A549 (cell line): ENCODE measurements around the gene MRPL36. TPM values are rescaled to one million over a fixed set of nuclear protein-coding genes. Genes with fewer than 3 reads are reported as not detected.

Experiments used
- ATAC-seq, 2 experiments: fragments of 200-7000 bp in 1 of 2; fragments of >200 bp in 1 of 2; cut with Nextera tagmentation in 1 of 2; cut with Tn5 transposase in 1 of 2; 3 replicates each; pipeline versions ENCODE4 v1.8.0 to v1.9.1; 2018 to 2020; ENCODE audit warnings: mild to moderate bottlenecking in 1 of 2, moderate library complexity in 1 of 2
- CTCF ChIA-PET: fragments of 300-600 bp; sonication (Branson Sonifier 250); formaldehyde crosslinking; extraction: SDS; loops from one replicate; lab custom pipeline; 2021; ENCODE audit warnings: antibody characterized with exemption, inconsistent platforms; lab: Yijun Ruan, JAX
- POLR2A ChIA-PET: fragments of 350-600 bp; formaldehyde crosslinking; extraction: SDS; loops from one replicate; lab custom pipeline; 2021; ENCODE audit warnings: antibody characterized with exemption, inconsistent platforms; lab: Yijun Ruan, JAX
- DNase-seq, 2 experiments: peaks; one replicate each; pipeline versions ENCODE4 v3.0.0 to v3.0.0-alpha.2; 2011 to 2016; ENCODE audit warnings: low read depth in 1 of 2, low spot score in 1 of 2
- FAIRE-seq: peaks from 2 replicates; lab custom pipeline; 2011; peaks lifted over from hg19 to GRCh38; lab: Jason Lieb, UNC
- H3K27ac ChIP-seq, 2 experiments: fragments of >200 bp; sonication (Bioruptor Twin); formaldehyde crosslinking; 3 replicates each; pipeline ENCODE4 v1.5.1; 2016 to 2017
- H3K4me1 ChIP-seq: fragments of >200 bp; sonication (Bioruptor Twin); formaldehyde crosslinking; 3 replicates; pipeline ENCODE4 v1.6.1; 2016
- H3K4me2 ChIP-seq: fragments of >200 bp; sonication (Bioruptor Twin); formaldehyde crosslinking; 3 replicates; pipeline ENCODE4 v1.6.1; 2016
- H3K4me3 ChIP-seq: fragments of >200 bp; sonication (Bioruptor Twin); formaldehyde crosslinking; 3 replicates; pipeline ENCODE4 v1.5.1; 2016
- H3K9me3 ChIP-seq: fragments of >200 bp; sonication (Bioruptor Twin); formaldehyde crosslinking; 3 replicates; pipeline ENCODE4 v1.6.1; 2016
- BHLHE40 ChIP-seq: IDR thresholded peaks from 2 replicates; pipeline ENCODE4 v1.6.1; 2012; ENCODE audit warnings: low read depth, low read length, inconsistent platforms
- CHD2 ChIP-seq: fragments of 150-350 bp; IDR thresholded peaks from 2 replicates; pipeline ENCODE4 v1.6.1; 2014; ENCODE audit warnings: low read length; ENCODE audit not compliant: partially characterized antibody
- CHD4 ChIP-seq: fragments of 200-600 bp; sonication (generic); IDR thresholded peaks from 2 replicates; pipeline ENCODE4 v1.6.1; 2016; ENCODE audit warnings: antibody characterized with exemption, mild to moderate bottlenecking, borderline replicate concordance
- EHF ChIP-seq: fragments of 250-450 bp; sonication (Bioruptor Pico); IDR thresholded peaks from 2 replicates; pipeline ENCODE4 v1.5.0; 2020; ENCODE audit warnings: mild to moderate bottlenecking
- EHMT2 ChIP-seq: fragments of 200-600 bp; sonication (generic); IDR thresholded peaks from 2 replicates; pipeline ENCODE4 v1.6.1; 2016; ENCODE audit warnings: antibody characterized with exemption, low read depth, mild to moderate bottlenecking, moderate library complexity
- EP300 ChIP-seq, 2 experiments: fragments of >200 bp; sonication (Bioruptor Twin); formaldehyde crosslinking; IDR thresholded peaks; 2 replicates in 1 of 2; 3 replicates in 1 of 2; pipeline ENCODE4 v1.6.1; 2016 to 2017
- FOSB ChIP-seq: fragments of 250-450 bp; sonication (Bioruptor Pico); IDR thresholded peaks from 2 replicates; pipeline ENCODE4 v1.5.0; 2020; ENCODE audit warnings: mild to moderate bottlenecking, moderate library complexity
- FOXS1 ChIP-seq: fragments of 250-450 bp; sonication (Bioruptor Pico); IDR thresholded peaks from 2 replicates; pipeline ENCODE4 v1.5.0; 2020; ENCODE audit warnings: mild to moderate bottlenecking, moderate library complexity
- HDAC2 ChIP-seq: fragments of 200-600 bp; sonication (generic); IDR thresholded peaks from 2 replicates; pipeline ENCODE4 v1.6.1; 2016
- HEYL ChIP-seq: fragments of 250-450 bp; sonication (Bioruptor Pico); IDR thresholded peaks from 2 replicates; pipeline ENCODE4 v1.8.0; 2021; ENCODE audit warnings: mild to moderate bottlenecking, moderate library complexity
- HOXA7 ChIP-seq: fragments of 250-450 bp; sonication (Bioruptor Pico); IDR thresholded peaks from 2 replicates; pipeline ENCODE4 v1.5.0; 2020; ENCODE audit warnings: mild to moderate bottlenecking, moderate library complexity
- MYC ChIP-seq: IDR thresholded peaks from 2 replicates; pipeline ENCODE4 v1.6.1; 2012; ENCODE audit warnings: mild to moderate bottlenecking, inconsistent platforms, low read length, improper control_type of control experiment, borderline replicate concordance
- NPAS2 ChIP-seq: fragments of 250-450 bp; sonication (Bioruptor Pico); IDR thresholded peaks from 2 replicates; pipeline ENCODE4 v1.8.0; 2022; ENCODE audit warnings: mild to moderate bottlenecking, moderate library complexity, borderline replicate concordance
- RARB ChIP-seq: fragments of 250-450 bp; sonication (Bioruptor Pico); IDR thresholded peaks from 2 replicates; pipeline ENCODE4 v1.8.0; 2021; ENCODE audit warnings: mild to moderate bottlenecking, moderate library complexity
- RCOR1 ChIP-seq: fragments of 150-350 bp; IDR thresholded peaks from 2 replicates; pipeline ENCODE4 v1.6.1; 2014; ENCODE audit warnings: antibody characterized with exemption, low read length, low read depth
- RFX5 ChIP-seq: fragments of 450-650 bp; IDR thresholded peaks from 2 replicates; pipeline ENCODE4 v1.7.1; 2014; ENCODE audit warnings: antibody characterized with exemption, mild to moderate bottlenecking, moderate library complexity
- RNF2 ChIP-seq: fragments of 200-600 bp; sonication (generic); IDR thresholded peaks from 2 replicates; pipeline ENCODE4 v1.6.1; 2016; ENCODE audit warnings: low read depth, mild to moderate bottlenecking, antibody characterized with exemption, moderate library complexity, borderline replicate concordance
- USF2 ChIP-seq: fragments of 450-650 bp; IDR thresholded peaks from 2 replicates; pipeline ENCODE4 v1.6.1; 2014; ENCODE audit warnings: antibody characterized with exemption
- ZC3H11A ChIP-seq: fragments of 450-650 bp; IDR thresholded peaks from 2 replicates; pipeline ENCODE4 v1.6.1; 2014; ENCODE audit warnings: antibody characterized with exemption, mild to moderate bottlenecking
- ZNF302 ChIP-seq: fragments of 250-450 bp; sonication (Bioruptor Pico); IDR thresholded peaks from 2 replicates; pipeline ENCODE4 v1.9.0; 2021; ENCODE audit warnings: inconsistent platforms, mild to moderate bottlenecking, moderate library complexity
- ZSCAN20 ChIP-seq: fragments of 250-450 bp; sonication (Bioruptor Pico); IDR thresholded peaks from 2 replicates; pipeline ENCODE4 v1.8.0; 2022; ENCODE audit warnings: mild to moderate bottlenecking, moderate library complexity
- WGBS: methylation state at CpG from one replicate; pipeline ENCODE4 v1.1.6; 2017; ENCODE audit errors: missing lambda C conversion rate; 5-methylcytosine and 5-hydroxymethylcytosine counted together
- polyA plus RNA-seq, 4 experiments: library from polyadenylated mRNA; depleted of rRNA in 3 of 4; stranded (reverse); fragments of >200 nt; fragmentation: RNase III in 1 of 4; extraction: RNeasy Plus Mini Kit Qiagen cat#74134 plus additional on column Dnase treatment in 1 of 4; gene quantifications; 2 replicates in 3 of 4; 3 replicates in 1 of 4; pipeline ENCODE4 v1.2.3, GENCODE V29; 2011 to 2017
- TF ChIP-seq, protein P1 (sequence below): fragments of 250-450 bp; sonication (Bioruptor Pico); IDR thresholded peaks from 2 replicates; pipeline ENCODE4 v1.5.0; 2021; ENCODE audit warnings: mild to moderate bottlenecking, moderate library complexity, borderline replicate concordance
- TF ChIP-seq, protein P2 (sequence below): fragments of 250-450 bp; sonication (Bioruptor Pico); IDR thresholded peaks from 2 replicates; pipeline ENCODE4 v1.5.0; 2020; ENCODE audit warnings: low read depth, mild to moderate bottlenecking, moderate library complexity
- TF ChIP-seq, protein P3 (sequence below): fragments of >200 bp; sonication (Bioruptor Twin); formaldehyde crosslinking; IDR thresholded peaks from 3 replicates; pipeline ENCODE4 v1.6.1; 2016

Gene MRPL36
- polyA plus RNA-seq, 2 of the 4 experiments (the other 2 are of a cell fraction): 114 to 127 TPM

- Histone ChIP-seq H3K9me3 (no peaks in the 10 kb centered on the region), H3K27ac (no peak overlapping the region), H3K4me3 (no peak overlapping the region), H3K4me2 (no peak overlapping the region), H3K4me1 (no peaks in the 10 kb centered on the region)
- DNase-seq: no peak
- no peak for FAIRE-seq
- ChIA-PET CTCF (interaction anchor here (1.1 kb wide), 1 partner anchor 15 kb away, joined by 3 read pairs; no protein-coding TSS in a partner anchor), POLR2A (no interaction called here)
- TF ChIP-seq HDAC2 (no peak), RNF2 (no peak), CHD2 (no peak), EP300 (IDR thresholded peaks at IDR 0.05) (no peak), RARB (CRISPR knock-in tag) (no peak), MYC (no peak), BHLHE40 (no peak), CHD4 (no peak)
- TF ChIP-seq, protein P1, sequence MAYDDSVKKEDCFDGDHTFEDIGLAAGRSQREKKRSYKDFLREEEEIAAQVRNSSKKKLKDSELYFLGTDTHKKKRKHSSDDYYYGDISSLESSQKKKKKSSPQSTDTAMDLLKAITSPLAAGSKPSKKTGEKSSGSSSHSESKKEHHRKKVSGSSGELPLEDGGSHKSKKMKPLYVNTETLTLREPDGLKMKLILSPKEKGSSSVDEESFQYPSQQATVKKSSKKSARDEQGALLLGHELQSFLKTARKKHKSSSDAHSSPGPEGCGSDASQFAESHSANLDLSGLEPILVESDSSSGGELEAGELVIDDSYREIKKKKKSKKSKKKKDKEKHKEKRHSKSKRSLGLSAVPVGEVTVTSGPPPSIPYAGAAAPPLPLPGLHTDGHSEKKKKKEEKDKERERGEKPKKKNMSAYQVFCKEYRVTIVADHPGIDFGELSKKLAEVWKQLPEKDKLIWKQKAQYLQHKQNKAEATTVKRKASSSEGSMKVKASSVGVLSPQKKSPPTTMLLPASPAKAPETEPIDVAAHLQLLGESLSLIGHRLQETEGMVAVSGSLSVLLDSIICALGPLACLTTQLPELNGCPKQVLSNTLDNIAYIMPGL (CRISPR knock-in tag): no peak
- ATAC-seq: no peak
- 93% methylated on average over 12 of the region's 12 CpGs for WGBS
These were observed 23.9 kb upstream of the MRPL36 start for GRCh38 chr5:1823381-1824034.

DNA sequence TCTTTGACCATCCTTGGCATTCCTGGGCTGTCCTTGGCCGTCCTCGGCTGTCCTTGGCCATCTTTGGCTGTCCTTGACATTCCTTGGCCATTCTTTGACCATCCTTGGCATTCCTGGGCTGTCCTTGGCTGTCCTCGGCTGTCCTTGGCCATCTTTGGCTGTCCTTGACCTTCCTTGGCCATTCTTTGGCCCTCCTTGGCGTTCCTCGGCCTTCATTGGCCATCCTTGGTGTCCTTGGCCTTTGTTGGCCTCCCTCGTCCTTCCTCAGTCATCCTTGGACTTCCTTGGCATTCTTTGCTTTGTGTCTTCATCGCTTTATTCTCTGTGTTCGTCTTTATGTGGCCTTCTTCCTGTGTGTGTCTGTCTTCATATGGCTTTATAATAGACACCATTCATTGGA is 22.2 kb upstream of the MRPL36 start:
- ChIA-PET POLR2A (no interaction called here), CTCF (no interaction called here)
- no peak overlapping the region for H3K4me2 ChIP-seq
- no peak overlapping the region for H3K27ac ChIP-seq
- FAIRE-seq (no peak), ATAC-seq (no peak), DNase-seq (no peak)
- no peaks in the 10 kb centered on the region for H3K4me1 ChIP-seq
- TF ChIP-seq ZNF302 (CRISPR knock-in tag) (no peak), HEYL (CRISPR knock-in tag) (no peak), NPAS2 (no peak), USF2 (no peak), CHD4 (no peak), FOSB (no peak), ZSCAN20 (no peak), EHF (CRISPR knock-in tag) (no peak), RNF2 (no peak), EP300 (IDR thresholded peaks at IDR 0.05) (no peak)
- TF ChIP-seq, protein P2, sequence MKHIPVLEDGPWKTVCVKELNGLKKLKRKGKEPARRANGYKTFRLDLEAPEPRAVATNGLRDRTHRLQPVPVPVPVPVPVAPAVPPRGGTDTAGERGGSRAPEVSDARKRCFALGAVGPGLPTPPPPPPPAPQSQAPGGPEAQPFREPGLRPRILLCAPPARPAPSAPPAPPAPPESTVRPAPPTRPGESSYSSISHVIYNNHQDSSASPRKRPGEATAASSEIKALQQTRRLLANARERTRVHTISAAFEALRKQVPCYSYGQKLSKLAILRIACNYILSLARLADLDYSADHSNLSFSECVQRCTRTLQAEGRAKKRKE (CRISPR knock-in tag): no peak
- no peaks in the 10 kb centered on the region for H3K9me3 ChIP-seq
- WGBS: 88% methylated on average over 8 of the region's 8 CpGs
- no peak overlapping the region for H3K4me3 ChIP-seq

DNA sequence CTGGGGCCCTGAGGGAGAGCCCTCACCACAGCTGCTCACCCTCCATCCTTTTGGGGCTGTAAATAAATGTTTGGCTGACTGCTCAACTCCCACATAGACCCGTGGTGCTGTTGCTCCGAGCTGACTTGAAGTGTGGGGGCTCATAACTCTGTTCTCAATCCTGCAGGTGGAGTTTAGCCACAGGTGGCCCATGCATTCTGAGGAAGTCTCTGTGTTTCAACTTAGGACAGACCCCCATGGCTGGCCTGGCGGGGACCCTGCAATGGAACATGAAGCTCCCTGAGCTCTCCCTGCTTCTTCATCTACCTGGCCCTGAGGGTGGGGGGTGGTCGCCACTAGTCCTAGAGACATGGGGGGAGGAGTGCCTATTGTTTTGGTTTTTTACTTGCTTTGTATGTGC is 21.3 kb upstream of the MRPL36 start:
- 100% methylated on average over 3 of the region's 4 CpGs for WGBS
- CTCF ChIA-PET: interaction anchor here (0.6 to 1.6 kb wide), 2 partner anchors 10 to 21 kb away, joined by 3 to 4 read pairs; partner anchors contain the start of gene MRPL36
- DNase-seq: no peak

More for the DNA sequence above, 21.3 kb upstream of the MRPL36 start:
- ATAC-seq (no peak), FAIRE-seq (no peak)
- Histone ChIP-seq H3K4me1 (no peaks in the 10 kb centered on the region), H3K27ac (no peak overlapping the region), H3K9me3 (no peaks in the 10 kb centered on the region)
- POLR2A ChIA-PET: no interaction called here
- TF ChIP-seq HOXA7 (CRISPR knock-in tag) (no peak), RFX5 (no peak), EHMT2 (no peak), HDAC2 (no peak), RCOR1 (no peak), FOXS1 (no peak), ZC3H11A (no peak), CHD2 (no peak)
- TF ChIP-seq, protein P3, sequence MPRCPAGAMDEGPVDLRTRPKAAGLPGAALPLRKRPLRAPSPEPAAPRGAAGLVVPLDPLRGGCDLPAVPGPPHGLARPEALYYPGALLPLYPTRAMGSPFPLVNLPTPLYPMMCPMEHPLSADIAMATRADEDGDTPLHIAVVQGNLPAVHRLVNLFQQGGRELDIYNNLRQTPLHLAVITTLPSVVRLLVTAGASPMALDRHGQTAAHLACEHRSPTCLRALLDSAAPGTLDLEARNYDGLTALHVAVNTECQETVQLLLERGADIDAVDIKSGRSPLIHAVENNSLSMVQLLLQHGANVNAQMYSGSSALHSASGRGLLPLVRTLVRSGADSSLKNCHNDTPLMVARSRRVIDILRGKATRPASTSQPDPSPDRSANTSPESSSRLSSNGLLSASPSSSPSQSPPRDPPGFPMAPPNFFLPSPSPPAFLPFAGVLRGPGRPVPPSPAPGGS: no peak
- TF ChIP-seq, all 56 proteins: peak for 0
- H3K4me2 ChIP-seq: no peak overlapping the region
- H3K4me3 ChIP-seq: no peak overlapping the region
